Endothelial cell of umbilical vein (primary cell): Measurements from ENCODE around the gene GRID1. TPM values are rescaled to one million over a fixed set of nuclear protein-coding genes. Genes with fewer than 3 reads are reported as not detected.

Source experiments
- BruUV-seq: library from RNA; stranded (reverse); fragments of 400-500 nt; replicated peaks from 2 replicates; lab custom pipeline; 2021; lab: Mats Ljungman, UMichigan
- CTCF ChIA-PET: fragments of 300-600, 350-600 bp; sonication (Branson Sonifier 250); formaldehyde crosslinking; loops from one replicate; lab custom pipeline; 2021; ENCODE audit warnings: antibody characterized with exemption, inconsistent platforms; lab: Charles Lee
- POLR2A ChIA-PET: fragments of 300-600, 350-600 bp; sonication (Branson Sonifier 250); formaldehyde crosslinking; loops from one replicate; lab custom pipeline; 2021; ENCODE audit warnings: antibody characterized with exemption, inconsistent platforms; lab: Charles Lee
- DNase-seq: peaks from one replicate; pipeline ENCODE4 v3.0.0-alpha.2; 2011; ENCODE audit warnings: low read depth, low spot score
- FAIRE-seq: peaks from 2 replicates; lab custom pipeline; 2011; peaks lifted over from hg19 to GRCh38; lab: Jason Lieb, UNC
- H2AFZ ChIP-seq: 2 replicates; pipeline ENCODE4 v1.6.0; 2012; ENCODE audit warnings: low read depth, low read length, control low read depth, inconsistent platforms
- H3K27ac ChIP-seq: 2 replicates; pipeline ENCODE4 v1.5.1; 2011; ENCODE audit warnings: low read depth, mild to moderate bottlenecking, control low read depth, low read length, moderate library complexity; ENCODE audit not compliant: insufficient read depth
- H3K27me3 ChIP-seq, 2 experiments: 2 replicates each; pipeline versions ENCODE4 v1.6.0 to v1.6.1; 2011; ENCODE audit warnings: low read length in 2 of 2, mixed read lengths in 1 of 2; ENCODE audit not compliant: control insufficient read depth in 2 of 2, insufficient read depth in 2 of 2
- H3K36me3 ChIP-seq, 2 experiments: 2 replicates in 1 of 2; 3 replicates in 1 of 2; pipeline ENCODE4 v1.5.1; 2011; ENCODE audit warnings: low read length in 2 of 2, mild to moderate bottlenecking in 1 of 2, moderate library complexity in 1 of 2; ENCODE audit not compliant: control insufficient read depth in 2 of 2, insufficient read depth in 2 of 2; ENCODE audit errors: extremely low read depth in 1 of 2
- H3K4me1 ChIP-seq: 3 replicates; pipeline ENCODE4 v1.5.1; 2011; ENCODE audit warnings: mild to moderate bottlenecking, low read length; ENCODE audit not compliant: control insufficient read depth, insufficient read depth; ENCODE audit errors: extremely low read depth
- H3K4me2 ChIP-seq: 2 replicates; pipeline ENCODE4 v1.6.1; 2011; ENCODE audit warnings: low read length, control low read depth, mixed read lengths; ENCODE audit not compliant: insufficient read depth
- H3K4me3 ChIP-seq, 3 experiments: fragments of 200-600 bp in 1 of 3; sonication (generic), shearing (Covaris generic) in 1 of 3; replicated peaks in 1 of 3; 2 replicates each; pipeline ENCODE4 v1.5.1; 2011 to 2016; ENCODE audit warnings: control low read depth in 3 of 3, low read length in 3 of 3, mild to moderate bottlenecking in 2 of 3, inconsistent platforms in 1 of 3, low read depth in 1 of 3, moderate library complexity in 1 of 3; ENCODE audit not compliant: insufficient read depth in 1 of 3
- H3K79me2 ChIP-seq: 2 replicates; pipeline ENCODE4 v1.6.0; 2012; ENCODE audit warnings: low read length, inconsistent platforms; ENCODE audit not compliant: control insufficient read depth, insufficient read depth
- H3K9ac ChIP-seq: replicated peaks from 2 replicates; pipeline ENCODE3; 2011; ENCODE audit warnings: low read length, control low read depth; ENCODE audit not compliant: insufficient read depth; ENCODE audit errors: extremely low read depth
- H3K9me1 ChIP-seq: replicated peaks from 3 replicates; pipeline ENCODE4 v1.6.0; 2011; ENCODE audit warnings: mild to moderate bottlenecking, low read length; ENCODE audit not compliant: control insufficient read depth, insufficient read depth; ENCODE audit errors: extremely low read depth
- H3K9me3 ChIP-seq: replicated peaks from 2 replicates; pipeline ENCODE4 v1.5.1; 2012; ENCODE audit warnings: low read length, inconsistent platforms; ENCODE audit not compliant: control insufficient read depth, insufficient read depth
- H4K20me1 ChIP-seq: replicated peaks from 2 replicates; pipeline ENCODE3; 2011; ENCODE audit warnings: mild to moderate bottlenecking, low read length; ENCODE audit not compliant: control insufficient read depth, insufficient read depth; ENCODE audit errors: extremely low read depth
- CTCF ChIP-seq, 2 donors: IDR thresholded peaks; 1 replicate in 1 of 2; 2 replicates in 1 of 2; pipeline ENCODE4 v1.5.1; 2011; ENCODE audit warnings: low read length in 2 of 2, mild to moderate bottlenecking in 2 of 2, moderate library complexity in 2 of 2, control low read depth in 1 of 2, inconsistent platforms in 1 of 2, low read depth in 1 of 2; ENCODE audit not compliant: insufficient read depth in 1 of 2; ENCODE audit errors: extremely low read depth in 1 of 2
- EZH2 ChIP-seq: IDR thresholded peaks from 2 replicates; pipeline ENCODE4 v1.6.1; 2012; ENCODE audit warnings: borderline replicate concordance, low read depth, mild to moderate bottlenecking, moderate library complexity, low read length, inconsistent platforms; ENCODE audit not compliant: severe bottlenecking
- FOS ChIP-seq: IDR thresholded peaks from 2 replicates; pipeline ENCODE4 v1.6.1; 2011; ENCODE audit warnings: mild to moderate bottlenecking, low read length, moderate library complexity, borderline replicate concordance; ENCODE audit not compliant: insufficient read depth
- GATA2 ChIP-seq: IDR thresholded peaks from 2 replicates; pipeline ENCODE4 v1.7.0; 2011; ENCODE audit warnings: low read depth, mild to moderate bottlenecking, moderate library complexity, mixed read lengths, low read length; ENCODE audit not compliant: insufficient read length, insufficient read depth
- JUN ChIP-seq: IDR thresholded peaks from 2 replicates; pipeline ENCODE4 v1.6.1; 2011; ENCODE audit warnings: borderline replicate concordance, low read depth; ENCODE audit not compliant: insufficient read length, insufficient read depth
- MAX ChIP-seq: IDR thresholded peaks from 2 replicates; pipeline ENCODE4 v1.6.1; 2011; ENCODE audit not compliant: insufficient read depth, insufficient read length
- MYC ChIP-seq: IDR thresholded peaks from one replicate; pipeline ENCODE4 v1.6.1; 2011; ENCODE audit warnings: mild to moderate bottlenecking, low read depth, low read length
- POLR2A ChIP-seq: IDR thresholded peaks from 2 replicates; pipeline ENCODE4 v1.6.1; 2012; ENCODE audit warnings: low read depth, mild to moderate bottlenecking, control low read depth, low read length
- POLR2AphosphoS5 ChIP-seq: IDR thresholded peaks from 2 replicates; pipeline ENCODE4 v1.6.1; 2012; ENCODE audit warnings: low read depth, mild to moderate bottlenecking, control low read depth, low read length, moderate library complexity; ENCODE audit not compliant: insufficient read depth
- dilution Hi-C: fragments of 300-500 bp; cut with MboI; formaldehyde crosslinking; loops from one replicate; pipeline ENCODE4 v1.15.0; 2019; ENCODE audit warnings: low sequenced_read_pairs; ENCODE audit not compliant: extremely low pct_ligation_motif_present
- intact Hi-C: fragments of 100-400 bp; cut with micrococcal nuclease; formaldehyde crosslinking; loops from one replicate; pipeline ENCODE4 v1.10.0; 2022
- polyA plus RNA-seq, 4 experiments: library from polyadenylated mRNA; depleted of rRNA in 3 of 4; stranded (reverse) in 3 of 4; unstranded in 1 of 4; fragments of >200 nt; gene quantifications; 2 replicates each; pipeline versions ENCODE4 v1.2.1 to v1.2.3, GENCODE V29; 2011 to 2012; ENCODE audit warnings: missing spikeins in 1 of 4
- total RNA-seq: library from RNA; stranded (reverse); gene quantifications from 2 replicates; pipeline ENCODE4 v1.2.3, GENCODE V29; 2021

The GRID1 gene
- total and polyA plus RNA-seq, 2 donors (not counting 3 experiments of a cell fraction or from before 2014, with no cell fraction given) = not detected

GRCh38 chr10:86373828-86374227 is 7.2 kb upstream of the GRID1 start:
- CTCF ChIA-PET = interaction anchor here (1.0 to 3.4 kb wide), 3 partner anchors 378 to 1837 kb away, joined by 3 to 58 read pairs (median 3); no protein-coding TSS in a partner anchor
- no TSS peak for BruUV-seq

GRCh38 chr10:86373251-86373650 is 6.7 kb upstream of the GRID1 start:
- H4K20me1 ChIP-seq = no peaks in the 10 kb centered on the region
- DNase-seq (no peak), FAIRE-seq (no peak)
- no peak overlapping the region for H3K27ac ChIP-seq
- H3K27me3 ChIP-seq = peaks cover 20% of the 10 kb centered on the region in 2 experiments
- ChIA-PET POLR2A (no interaction called here), CTCF (no interaction called here)
- H2AFZ ChIP-seq = no peak overlapping the region
- no peak overlapping the region for H3K4me3 ChIP-seq
- TF ChIP-seq GATA2 (no peak), MYC (no peak), EZH2 (no peak), JUN (no peak), CTCF (IDR thresholded peaks at IDR 0.05; ENCODE audit: extremely low read depth in 1 of 2, insufficient read depth in 1 of 2, low read depth in 1 of 2, low read length in 2 of 2) (no peak), FOS (no peak), POLR2AphosphoS5 (no peak), MAX (no peak), POLR2A (no peak)
- no peaks in the 10 kb centered on the region for H3K4me1 ChIP-seq
- H3K9ac ChIP-seq = no peak overlapping the region
- dilution Hi-C loops (no loop called here), intact Hi-C loops (no loop called here)
- no peak overlapping the region for H3K4me2 ChIP-seq
- no peaks in the 10 kb centered on the region for H3K36me3 ChIP-seq
- BruUV-seq = no TSS peak
- no peaks in the 10 kb centered on the region for H3K9me3 ChIP-seq
- H3K9me1 ChIP-seq = no peaks in the 10 kb centered on the region
- no peaks in the 10 kb centered on the region for H3K79me2 ChIP-seq

More at GRCh38 chr10:86373828-86374227, 7.2 kb upstream of the GRID1 start:
- no peaks in the 10 kb centered on the region for H3K9me3 ChIP-seq
- no peak overlapping the region for H3K27ac ChIP-seq
- no peak overlapping the region for H3K4me2 ChIP-seq
- H2AFZ ChIP-seq = no peak overlapping the region
- dilution Hi-C loops (no loop called here), intact Hi-C loops (no loop called here)
- TF ChIP-seq POLR2AphosphoS5 (no peak), JUN (no peak), FOS (no peak), EZH2 (no peak)
- DNase-seq (no peak), FAIRE-seq (no peak)
- H3K27me3 ChIP-seq = peaks cover 14 to 15% of the 10 kb centered on the region in 2 experiments
- no peaks in the 10 kb centered on the region for H3K9me1 ChIP-seq
- H3K4me3 ChIP-seq = no peak overlapping the region
- H3K79me2 ChIP-seq = no peaks in the 10 kb centered on the region
- H3K4me1 ChIP-seq = no peaks in the 10 kb centered on the region
- H3K36me3 ChIP-seq = no peaks in the 10 kb centered on the region
- POLR2A ChIA-PET = no interaction called here
- H4K20me1 ChIP-seq = no peaks in the 10 kb centered on the region
- H3K9ac ChIP-seq = no peak overlapping the region
